GM12891 (cell line): ENCODE results near the gene PPM1H.

ENCODE experiments used
- POLR2A ChIP-seq: IDR thresholded peaks from 2 replicates; pipeline ENCODE4 v1.6.1; 2011; ENCODE audit warnings: low read depth, low read length, control low read depth
- POLR2AphosphoS5 ChIP-seq: IDR thresholded peaks from 2 replicates; pipeline ENCODE4 v1.6.1; 2011; ENCODE audit warnings: low read depth, low read length, control low read depth

GRCh38 chr12:62849398-62849797 lies 85.6 kb downstream of the PPM1H start:
- TF ChIP-seq POLR2A, result no peak
- TF ChIP-seq POLR2AphosphoS5, result no peak
